Tibial nerve (tissue), 4 donors: ENCODE measurements around the gene SEL1L2. TPM values are rescaled to one million over a fixed set of nuclear protein-coding genes. Genes with fewer than 3 reads are reported as not detected.

ENCODE experiments used
- DNase-seq, 2 donors: peaks; one replicate each; pipeline ENCODE4 v3.0.0-alpha.2; 2019; ENCODE audit warnings: low spot score in 2 of 2
- H3K27ac ChIP-seq, 4 donors: fragments of 200-600 bp; sonication (generic) in 3 of 4; one replicate each; pipeline ENCODE4 v1.5.1; 2017 to 2019; ENCODE audit warnings: mild to moderate bottlenecking in 1 of 4
- H3K27me3 ChIP-seq, 2 donors: fragments of 200-600 bp; sonication (generic) in 1 of 2; one replicate each; pipeline versions ENCODE4 v1.5.1 to v1.6.0; 2017 to 2019
- H3K36me3 ChIP-seq, 3 donors: fragments of 200-600 bp; sonication (generic); one replicate each; pipeline ENCODE4 v1.5.1; 2018 to 2019
- H3K4me1 ChIP-seq, 4 donors: fragments of 200-600 bp; sonication (generic) in 3 of 4; one replicate each; pipeline ENCODE4 v1.5.1; 2017 to 2019
- H3K4me3 ChIP-seq, 4 donors: fragments of 200-600 bp; sonication (generic) in 3 of 4; one replicate each; pipeline ENCODE4 v1.5.1; 2017 to 2019; ENCODE audit warnings: mild to moderate bottlenecking in 1 of 4, moderate library complexity in 1 of 4
- H3K9me3 ChIP-seq, 4 donors: fragments of 200-600 bp; sonication (generic) in 3 of 4; one replicate each; pipeline ENCODE4 v1.5.1; 2017 to 2019
- EP300 ChIP-seq, 2 donors: sonication (generic); formaldehyde crosslinking; IDR thresholded peaks; one replicate each; pipeline ENCODE4 v1.6.1; 2017; ENCODE audit warnings: antibody characterized with exemption in 2 of 2, mild to moderate bottlenecking in 1 of 2
- POLR2A ChIP-seq, 2 donors: fragments of 450-650 bp; IDR thresholded peaks; one replicate each; pipeline ENCODE4 v1.6.1; 2017; ENCODE audit warnings: antibody characterized with exemption in 2 of 2, mild to moderate bottlenecking in 2 of 2, moderate library complexity in 2 of 2
- WGBS, 2 donors: methylation state at CpG; one replicate each; pipeline ENCODE4 v1.1.5; 2018; 5-methylcytosine and 5-hydroxymethylcytosine counted together
- total RNA-seq, 4 donors: library from RNA; depleted of rRNA; stranded (reverse); fragments of >200 nt; gene quantifications; one replicate each; pipeline ENCODE4 v1.1.0, GENCODE V29; 2016
- TF ChIP-seq, protein P1 (sequence below), 5 experiments: fragments of 200-600 bp in 3 of 5; fragments of 450-650 bp in 2 of 5; sonication (generic) in 3 of 5; IDR thresholded peaks; one replicate each; pipeline ENCODE4 v1.5.1; 2016 to 2019; ENCODE audit warnings: antibody characterized with exemption in 5 of 5, mild to moderate bottlenecking in 3 of 5, moderate library complexity in 2 of 5

The SEL1L2 gene
- total RNA-seq, 4 donors from 2014 or later, result not detected

GRCh38 chr20:13960119-13960518 lies 30.3 kb downstream of the SEL1L2 start:
- Histone ChIP-seq H3K4me1 (no peaks in the 10 kb centered on the region), H3K4me3 (no peak overlapping the region), H3K36me3 (no peaks in the 10 kb centered on the region), H3K27me3 (no peaks in the 10 kb centered on the region), H3K27ac (no peak overlapping the region), H3K9me3 (no peaks in the 10 kb centered on the region)
- no peak for DNase-seq
- 79 to 82% methylated on average over 2 of the region's 2 CpGs for WGBS, 2 donors
- TF ChIP-seq POLR2A (IDR thresholded peaks at IDR 0.05), result no peak
- TF ChIP-seq, protein P1, sequence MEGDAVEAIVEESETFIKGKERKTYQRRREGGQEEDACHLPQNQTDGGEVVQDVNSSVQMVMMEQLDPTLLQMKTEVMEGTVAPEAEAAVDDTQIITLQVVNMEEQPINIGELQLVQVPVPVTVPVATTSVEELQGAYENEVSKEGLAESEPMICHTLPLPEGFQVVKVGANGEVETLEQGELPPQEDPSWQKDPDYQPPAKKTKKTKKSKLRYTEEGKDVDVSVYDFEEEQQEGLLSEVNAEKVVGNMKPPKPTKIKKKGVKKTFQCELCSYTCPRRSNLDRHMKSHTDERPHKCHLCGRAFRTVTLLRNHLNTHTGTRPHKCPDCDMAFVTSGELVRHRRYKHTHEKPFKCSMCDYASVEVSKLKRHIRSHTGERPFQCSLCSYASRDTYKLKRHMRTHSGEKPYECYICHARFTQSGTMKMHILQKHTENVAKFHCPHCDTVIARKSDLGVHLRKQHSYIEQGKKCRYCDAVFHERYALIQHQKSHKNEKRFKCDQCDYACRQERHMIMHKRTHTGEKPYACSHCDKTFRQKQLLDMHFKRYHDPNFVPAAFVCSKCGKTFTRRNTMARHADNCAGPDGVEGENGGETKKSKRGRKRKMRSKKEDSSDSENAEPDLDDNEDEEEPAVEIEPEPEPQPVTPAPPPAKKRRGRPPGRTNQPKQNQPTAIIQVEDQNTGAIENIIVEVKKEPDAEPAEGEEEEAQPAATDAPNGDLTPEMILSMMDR (IDR thresholded peaks at IDR 0.05), result no peak
- TF ChIP-seq EP300 (IDR thresholded peaks at IDR 0.05), result no peak

DNA sequence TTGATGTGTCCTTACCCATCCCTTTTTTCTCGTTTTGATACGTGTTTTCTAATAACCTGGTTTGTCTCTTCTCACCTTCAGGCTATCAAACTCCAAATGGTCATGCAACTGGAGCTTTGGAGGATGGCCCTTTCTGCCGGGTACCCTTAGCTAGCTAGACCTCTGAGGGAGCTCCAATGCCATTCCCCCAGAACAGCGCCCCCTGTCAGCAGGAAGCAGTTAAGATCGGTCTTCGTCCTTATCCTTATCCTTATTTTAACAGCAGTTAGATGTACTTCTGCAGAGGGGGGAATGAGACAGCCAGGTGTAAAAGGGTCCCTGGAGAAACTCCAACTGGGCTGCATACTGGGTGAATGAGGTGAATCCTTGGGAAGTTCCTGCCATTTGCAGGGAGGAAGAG lies 37.2 kb downstream of the SEL1L2 start:
- no peak overlapping the region for H3K27ac ChIP-seq
- H3K4me1 ChIP-seq, result no peaks in the 10 kb centered on the region
- no peaks in the 10 kb centered on the region for H3K36me3 ChIP-seq
- H3K4me3 ChIP-seq, result no peak overlapping the region
- H3K9me3 ChIP-seq, result no peaks in the 10 kb centered on the region
- 66 to 75% methylated on average over 6 of the region's 6 CpGs for WGBS, 2 donors
- DNase-seq, result no peak
- TF ChIP-seq POLR2A (IDR thresholded peaks at IDR 0.05) (no peak), EP300 (IDR thresholded peaks at IDR 0.05) (no peak)
- TF ChIP-seq, protein P1 (IDR thresholded peaks at IDR 0.05), result no peak
- no peaks in the 10 kb centered on the region for H3K27me3 ChIP-seq

DNA sequence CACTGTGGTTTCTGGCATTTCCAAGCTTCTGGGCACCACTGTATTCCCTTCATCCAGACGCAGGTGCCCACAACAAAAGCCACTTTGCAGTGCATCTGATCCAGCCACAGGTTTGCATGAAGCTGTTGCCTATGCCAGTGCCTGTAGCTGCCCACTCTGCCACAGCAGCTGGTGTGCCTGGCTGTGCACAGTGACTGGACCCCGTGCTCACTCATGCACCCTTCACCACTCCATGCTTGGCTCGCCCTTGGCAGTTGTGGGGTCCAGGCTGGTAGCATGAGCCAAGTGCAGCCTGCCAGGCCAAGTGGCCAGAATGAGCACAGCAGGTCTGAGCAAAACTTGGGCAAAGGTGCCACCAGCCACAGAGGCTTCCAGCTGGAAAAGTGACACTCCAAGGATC lies 42.7 kb downstream of the SEL1L2 start:
- Histone ChIP-seq H3K4me3 (no peak overlapping the region), H3K27ac (no peak overlapping the region), H3K27me3 (no peaks in the 10 kb centered on the region), H3K9me3 (no peaks in the 10 kb centered on the region), H3K36me3 (no peaks in the 10 kb centered on the region), H3K4me1 (no peaks in the 10 kb centered on the region)
- DNase-seq, result no peak
- TF ChIP-seq, protein P1 (IDR thresholded peaks at IDR 0.05), result no peak
- TF ChIP-seq EP300 (IDR thresholded peaks at IDR 0.05), result no peak
- no peak for TF ChIP-seq POLR2A (IDR thresholded peaks at IDR 0.05)
- WGBS, 2 donors, result 84 to 95% methylated on average over 3 of the region's 3 CpGs

DNA sequence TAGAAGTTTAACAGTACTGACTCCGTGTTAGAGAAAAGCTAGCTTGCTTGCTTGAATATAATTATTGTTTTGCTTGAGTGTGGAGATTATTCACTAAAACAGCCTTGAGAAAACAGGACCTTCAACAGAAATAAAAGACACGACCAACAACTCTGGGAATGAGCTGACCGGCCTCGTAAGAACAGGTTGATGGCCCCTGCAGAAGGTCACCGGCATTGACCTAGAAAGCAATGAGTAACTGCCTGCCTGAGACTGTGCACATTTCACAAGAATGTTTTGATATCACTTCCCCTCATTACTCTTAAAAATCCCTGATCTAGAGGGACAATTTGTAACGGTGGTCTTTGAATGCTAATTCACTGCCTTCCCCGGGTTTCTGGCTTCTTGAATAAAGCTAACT lies 49.4 kb downstream of the SEL1L2 start:
- H3K36me3 ChIP-seq, result no peaks in the 10 kb centered on the region
- peaks cover 0 to 5% (median 0%) of the 10 kb centered on the region in 4 donors for H3K9me3 ChIP-seq
- H3K4me3 ChIP-seq, result no peak overlapping the region
- H3K27ac ChIP-seq, result no peak overlapping the region
- H3K27me3 ChIP-seq, result no peaks in the 10 kb centered on the region
- TF ChIP-seq EP300 (IDR thresholded peaks at IDR 0.05), result no peak
- no peak for TF ChIP-seq POLR2A (IDR thresholded peaks at IDR 0.05)
- TF ChIP-seq, protein P1 (IDR thresholded peaks at IDR 0.05), result no peak
- no peaks in the 10 kb centered on the region for H3K4me1 ChIP-seq
- no peak for DNase-seq
- WGBS, 2 donors, result 68 to 69% methylated on average over 7 of the region's 7 CpGs

DNA sequence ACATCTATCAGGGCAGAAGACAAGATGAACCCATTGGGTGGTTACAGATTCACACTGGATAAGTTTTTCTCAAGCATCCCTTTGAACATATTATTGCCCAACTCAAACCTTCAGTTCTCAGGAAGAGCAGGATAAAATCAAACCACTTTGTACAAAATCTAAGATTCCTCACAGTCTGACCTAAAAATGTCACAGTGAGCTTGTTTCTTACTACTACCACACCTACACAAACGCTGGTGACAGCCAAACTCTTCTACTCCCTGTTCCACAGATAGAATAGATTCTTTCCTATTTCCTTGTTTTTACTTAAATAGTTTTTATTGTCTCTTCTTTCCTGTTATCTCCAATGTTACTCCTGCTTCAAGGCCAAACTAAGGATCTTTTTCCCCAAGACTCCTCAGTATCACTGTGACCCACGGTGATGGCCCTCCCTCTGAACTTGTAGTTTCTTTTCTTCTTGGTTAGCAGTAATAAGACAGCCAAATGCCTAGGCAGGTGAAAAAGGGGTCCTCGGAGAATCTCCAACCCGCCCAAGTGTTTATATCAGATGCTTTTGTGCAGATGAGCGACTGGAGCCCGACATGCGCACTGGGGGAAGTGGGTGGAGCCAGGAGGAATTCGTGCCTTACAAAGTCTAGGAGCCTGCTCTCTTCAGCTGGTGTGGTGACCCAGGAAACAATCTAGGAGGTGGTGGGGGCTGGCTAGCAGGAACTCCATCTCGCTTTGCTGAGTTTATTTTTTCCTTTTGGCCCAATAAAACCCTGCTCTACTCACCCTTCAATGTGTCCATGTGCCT lies 53.4 kb downstream of the SEL1L2 start:
- Histone ChIP-seq H3K4me3 (no peak overlapping the region), H3K36me3 (no peaks in the 10 kb centered on the region), H3K9me3 (peaks cover 0 to 5% (median 0%) of the 10 kb centered on the region in 4 donors), H3K27ac (no peak overlapping the region), H3K4me1 (peaks cover 0 to 14% (median 0%) of the 10 kb centered on the region in 4 donors), H3K27me3 (no peaks in the 10 kb centered on the region)
- 81 to 88% methylated on average over 9 of the region's 9 CpGs for WGBS, 2 donors
- no peak for DNase-seq
- TF ChIP-seq POLR2A (IDR thresholded peaks at IDR 0.05), result no peak
- TF ChIP-seq, protein P1 (IDR thresholded peaks at IDR 0.05), result no peak
- TF ChIP-seq EP300 (IDR thresholded peaks at IDR 0.05), result no peak
